Skeletal muscle satellite cell (primary cell): Measurements from ENCODE around the gene ANKS3.

Experiments used
- H3K27me3 ChIP-seq: 2 replicates; pipeline ENCODE4 v1.7.0; 2013; ENCODE audit warnings: low read length; ENCODE audit not compliant: control insufficient read depth, insufficient read depth
- H3K36me3 ChIP-seq: 2 replicates; pipeline ENCODE4 v1.7.0; 2013; ENCODE audit warnings: mild to moderate bottlenecking, control low read depth, low read length; ENCODE audit not compliant: insufficient read depth
- H3K4me1 ChIP-seq: 2 replicates; pipeline ENCODE4 v1.7.0; 2013; ENCODE audit warnings: low read length; ENCODE audit not compliant: control insufficient read depth, insufficient read depth
- H3K4me2 ChIP-seq: 2 replicates; pipeline ENCODE4 v1.7.0; 2013; ENCODE audit warnings: mild to moderate bottlenecking, low read length
- H3K4me3 ChIP-seq: 2 replicates; pipeline ENCODE4 v1.7.0; 2013; ENCODE audit warnings: low read length
- H3K9ac ChIP-seq: 2 replicates; pipeline ENCODE4 v1.7.0; 2013; ENCODE audit warnings: mild to moderate bottlenecking, low read depth, low read length, moderate library complexity
- H3K9me3 ChIP-seq: replicated peaks from 2 replicates; pipeline ENCODE4 v1.7.0; 2013; ENCODE audit warnings: mild to moderate bottlenecking, control low read depth, low read length

The ANKS3 gene

DNA sequence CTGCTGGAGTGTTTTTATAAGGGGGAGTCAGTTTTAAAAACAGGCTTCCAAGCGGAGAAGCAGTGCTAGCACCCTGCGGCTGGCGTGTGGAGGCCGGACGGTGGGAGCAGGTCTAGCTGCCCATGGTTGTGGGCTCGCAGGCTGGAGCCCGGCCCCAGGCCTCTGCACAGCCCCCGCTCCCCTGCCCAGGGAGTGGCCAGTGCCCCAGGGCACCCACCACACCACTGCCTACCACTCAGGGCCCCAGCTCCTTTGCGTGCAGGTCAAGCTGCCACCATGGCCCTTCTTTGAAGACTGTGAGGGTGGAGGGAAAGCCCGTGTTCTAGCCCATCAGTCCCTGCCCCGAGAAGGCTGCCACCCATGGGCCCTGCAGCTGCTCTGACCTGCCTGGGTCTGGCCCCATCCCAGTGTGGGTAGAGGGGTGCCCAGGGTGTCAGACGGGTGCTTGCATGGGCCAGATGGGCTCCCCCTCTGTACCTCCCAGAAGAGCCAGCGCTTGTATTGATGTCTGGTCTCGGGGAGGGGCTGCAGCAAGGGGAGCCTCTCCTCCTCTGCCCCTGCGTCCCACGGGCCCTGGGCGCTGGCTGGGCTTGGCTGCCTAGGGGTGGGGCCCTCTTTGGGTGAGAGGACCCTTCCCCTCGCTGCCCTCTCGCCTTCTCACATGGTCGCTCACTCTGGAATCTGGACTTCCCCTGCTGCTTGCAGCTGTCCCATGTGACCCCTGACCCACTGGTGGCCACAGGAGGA is 42.2 kb downstream of the ANKS3 start:
- H3K36me3 ChIP-seq, result peaks cover 31% of the 10 kb centered on the region
- H3K9ac ChIP-seq, result no peak overlapping the region
- no peak overlapping the region for H3K4me2 ChIP-seq
- no peak overlapping the region for H3K4me3 ChIP-seq
- peaks cover 25% of the 10 kb centered on the region for H3K4me1 ChIP-seq
- H3K27me3 ChIP-seq, result no peaks in the 10 kb centered on the region
- H3K9me3 ChIP-seq, result no peaks in the 10 kb centered on the region

- Histone ChIP-seq H3K27me3 (no peaks in the 10 kb centered on the region), H3K9me3 (no peaks in the 10 kb centered on the region), H3K4me1 (peaks cover 25% of the 10 kb centered on the region), H3K36me3 (peaks cover 29% of the 10 kb centered on the region), H3K4me3 (no peak overlapping the region), H3K4me2 (no peak overlapping the region), H3K9ac (no peak overlapping the region)
Observed at GRCh38 chr16:4690946-4691665, 43.0 kb downstream of the ANKS3 start.

- no peaks in the 10 kb centered on the region for H3K9me3 ChIP-seq
- H3K27me3 ChIP-seq, result no peaks in the 10 kb centered on the region
- no peak overlapping the region for H3K4me3 ChIP-seq
- peaks cover 17% of the 10 kb centered on the region for H3K4me1 ChIP-seq
- no peak overlapping the region for H3K9ac ChIP-seq
- H3K4me2 ChIP-seq, result no peak overlapping the region
- H3K36me3 ChIP-seq, result peaks cover 19% of the 10 kb centered on the region
Observed at GRCh38 chr16:4689864-4690704, 44.0 kb downstream of the ANKS3 start.

DNA sequence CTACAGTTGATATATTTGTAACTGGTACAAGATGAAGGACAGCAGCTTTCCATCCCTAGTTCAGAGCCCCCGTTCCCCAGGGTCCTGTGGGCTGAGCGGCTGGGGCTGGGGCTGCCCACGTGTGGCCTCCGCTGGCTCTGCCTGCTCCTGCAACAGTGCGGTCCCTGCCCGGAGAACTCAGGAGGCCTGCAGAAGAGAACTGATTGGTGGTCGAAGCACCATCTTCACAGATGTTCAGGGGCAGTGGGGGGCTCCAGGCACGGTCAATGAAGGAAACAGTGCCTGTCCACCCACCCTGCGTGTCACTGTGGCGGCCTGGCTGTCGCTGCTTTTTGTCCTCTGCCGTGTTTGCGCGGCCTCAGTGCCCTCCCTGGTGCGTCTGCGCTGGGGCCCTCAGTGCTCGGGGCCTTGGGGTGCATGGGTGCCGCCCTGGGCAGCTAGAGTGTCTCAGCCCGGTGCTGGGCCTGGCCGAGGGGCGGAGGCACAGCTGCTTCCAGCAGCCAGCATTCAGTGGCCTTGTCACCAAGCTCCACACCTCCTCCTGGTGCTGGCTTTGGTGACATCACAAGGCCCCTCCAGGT is 44.9 kb downstream of the ANKS3 start:
- H3K27me3 ChIP-seq, result no peaks in the 10 kb centered on the region
- H3K9ac ChIP-seq, result no peak overlapping the region
- peaks cover 11% of the 10 kb centered on the region for H3K4me1 ChIP-seq
- no peak overlapping the region for H3K4me3 ChIP-seq
- H3K4me2 ChIP-seq, result no peak overlapping the region
- H3K36me3 ChIP-seq, result peaks cover 25% of the 10 kb centered on the region
- no peaks in the 10 kb centered on the region for H3K9me3 ChIP-seq

DNA sequence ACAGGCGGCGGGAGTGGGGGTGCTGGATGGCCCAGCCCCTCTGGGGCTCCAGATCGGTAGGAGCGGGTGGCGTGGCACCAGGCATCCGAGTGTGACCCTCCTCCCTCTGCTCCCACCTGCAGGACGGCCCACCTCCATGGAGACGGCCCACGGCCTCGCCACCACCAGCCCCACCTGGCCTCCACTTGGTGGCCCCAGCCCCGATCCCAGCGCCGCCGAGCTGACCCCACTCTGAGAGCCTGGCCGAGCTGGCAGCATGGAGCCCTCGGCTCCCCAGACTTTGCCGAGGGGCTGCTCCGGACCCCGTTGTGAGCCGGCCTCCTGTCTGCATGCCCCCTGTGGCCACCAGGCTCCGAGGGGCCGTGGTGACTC is 45.4 kb downstream of the ANKS3 start:
- H3K4me2 ChIP-seq, result no peak overlapping the region
- no peaks in the 10 kb centered on the region for H3K9me3 ChIP-seq
- H3K9ac ChIP-seq, result no peak overlapping the region
- peaks cover 28% of the 10 kb centered on the region for H3K36me3 ChIP-seq
- peaks cover 11% of the 10 kb centered on the region for H3K4me1 ChIP-seq
- H3K27me3 ChIP-seq, result no peaks in the 10 kb centered on the region
- no peak overlapping the region for H3K4me3 ChIP-seq

DNA sequence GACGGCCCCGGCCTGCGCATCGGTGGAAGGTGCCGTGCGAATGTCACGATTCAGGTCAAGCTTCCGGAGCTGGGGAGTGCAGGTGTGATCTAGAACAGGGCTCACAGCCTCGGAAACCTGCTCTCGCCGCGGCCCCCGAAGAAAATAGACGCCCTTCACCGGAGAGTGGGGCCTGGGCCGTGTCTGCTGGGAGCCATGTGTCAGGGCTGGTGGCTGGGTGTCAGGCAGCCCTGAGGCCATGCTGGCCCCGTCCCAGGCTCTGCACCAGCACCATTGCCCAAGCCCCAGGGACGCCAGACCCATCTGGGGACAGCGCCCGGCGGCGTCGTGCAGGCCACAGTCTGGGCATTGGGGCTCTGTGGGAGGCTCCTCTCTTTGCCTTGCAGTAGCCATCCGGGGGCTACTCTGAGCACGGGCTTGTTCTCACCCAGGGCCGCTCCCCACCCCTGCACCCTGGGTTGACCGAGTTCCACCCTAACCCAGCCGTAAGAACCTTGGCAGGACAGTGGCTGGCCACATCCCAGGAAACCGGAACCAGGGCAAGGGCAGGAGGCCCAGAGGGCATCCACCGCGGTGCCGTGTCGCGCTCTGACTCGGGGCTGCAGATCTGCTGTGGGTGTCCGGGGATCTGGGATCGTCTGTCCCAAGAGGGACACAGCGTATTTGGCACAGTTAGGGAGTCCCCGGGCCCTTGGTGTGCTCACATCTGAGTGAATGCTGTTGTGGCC is 46.0 kb downstream of the ANKS3 start:
- Histone ChIP-seq H3K36me3 (peaks cover 34% of the 10 kb centered on the region), H3K4me3 (no peak overlapping the region), H3K9me3 (no peaks in the 10 kb centered on the region), H3K4me2 (no peak overlapping the region), H3K27me3 (no peaks in the 10 kb centered on the region), H3K9ac (no peak overlapping the region), H3K4me1 (peaks cover 10% of the 10 kb centered on the region)

- peaks cover 35% of the 10 kb centered on the region for H3K36me3 ChIP-seq
- peaks cover 4% of the 10 kb centered on the region for H3K4me1 ChIP-seq
- no peak overlapping the region for H3K4me3 ChIP-seq
- no peak overlapping the region for H3K9ac ChIP-seq
- H3K4me2 ChIP-seq, result no peak overlapping the region
- H3K9me3 ChIP-seq, result no peaks in the 10 kb centered on the region
- no peaks in the 10 kb centered on the region for H3K27me3 ChIP-seq
Observed at GRCh38 chr16:4687416-4687815, 46.7 kb downstream of the ANKS3 start.

DNA sequence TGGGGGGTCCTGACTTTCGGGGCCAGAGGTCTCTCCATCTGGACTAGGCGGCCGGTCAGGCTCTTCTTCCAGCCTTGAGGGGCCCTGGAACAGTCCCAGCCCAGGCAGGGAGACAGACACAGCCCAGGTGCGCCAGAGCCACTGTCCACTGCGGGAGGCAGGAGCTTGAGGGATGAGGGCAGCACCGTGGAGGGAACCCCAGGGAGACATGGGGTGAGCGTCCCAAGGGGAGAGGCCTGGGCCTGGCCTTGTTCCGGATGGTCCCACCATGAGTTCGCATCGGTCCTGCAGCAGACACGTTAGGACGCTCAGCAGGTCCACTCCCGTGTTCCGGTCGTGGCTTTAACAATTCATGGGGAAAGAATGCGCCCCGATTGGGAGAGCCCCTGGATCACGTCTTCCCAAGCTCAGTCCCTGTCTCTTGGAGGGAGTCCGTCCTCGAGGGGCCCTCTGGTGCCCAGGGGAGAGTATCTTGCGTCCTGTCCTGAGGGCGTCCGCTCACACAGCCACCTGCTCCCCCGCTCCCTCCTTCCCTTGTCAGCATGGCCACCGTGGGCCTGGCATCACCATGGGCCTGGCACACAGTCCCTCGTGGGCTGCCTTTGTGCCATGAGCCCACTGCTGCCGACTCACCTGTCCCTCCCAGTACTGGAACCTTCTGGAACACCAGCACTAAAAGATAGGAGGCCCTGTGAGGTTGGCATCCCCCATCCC is 47.4 kb downstream of the ANKS3 start:
- H3K4me1 ChIP-seq, result no peaks in the 10 kb centered on the region
- H3K9ac ChIP-seq, result no peak overlapping the region
- peaks cover 40% of the 10 kb centered on the region for H3K36me3 ChIP-seq
- no peaks in the 10 kb centered on the region for H3K9me3 ChIP-seq
- H3K4me3 ChIP-seq, result no peak overlapping the region
- H3K4me2 ChIP-seq, result no peak overlapping the region
- H3K27me3 ChIP-seq, result no peaks in the 10 kb centered on the region

GRCh38 chr16:4685776-4686496 is 48.1 kb downstream of the ANKS3 start:
- Histone ChIP-seq H3K9me3 (no peaks in the 10 kb centered on the region), H3K4me3 (no peak overlapping the region), H3K27me3 (no peaks in the 10 kb centered on the region), H3K4me2 (no peak overlapping the region), H3K9ac (no peak overlapping the region), H3K4me1 (no peaks in the 10 kb centered on the region), H3K36me3 (peaks cover 43% of the 10 kb centered on the region)

DNA sequence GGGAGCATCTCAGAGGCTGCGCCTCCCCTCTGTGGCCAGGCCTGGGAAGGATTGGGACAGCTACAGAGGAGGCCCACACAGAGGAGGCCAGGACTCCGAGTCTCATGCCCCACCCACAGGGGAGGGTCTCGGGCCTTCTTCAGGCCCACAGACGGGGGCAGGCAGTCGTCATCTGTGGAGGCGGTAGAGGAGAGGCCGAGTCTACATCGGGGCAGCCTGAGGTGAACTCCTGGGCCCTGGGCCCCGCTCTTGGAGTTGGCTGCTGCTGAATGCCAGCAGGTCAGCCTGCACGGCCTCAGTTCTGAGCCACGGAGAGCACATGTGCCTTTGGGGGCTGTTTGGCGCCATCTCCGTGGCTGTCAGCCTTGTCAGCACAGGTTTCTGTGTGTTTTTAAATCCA is 48.8 kb downstream of the ANKS3 start:
- Histone ChIP-seq H3K9me3 (no peaks in the 10 kb centered on the region), H3K9ac (no peak overlapping the region), H3K4me3 (no peak overlapping the region), H3K4me2 (no peak overlapping the region), H3K36me3 (peaks cover 43% of the 10 kb centered on the region), H3K27me3 (no peaks in the 10 kb centered on the region), H3K4me1 (no peaks in the 10 kb centered on the region)
